SIG-M5 treated with dmso at 0.1 percent for 504 hours (cell line): Measurements from ENCODE around the gene SLC4A4.

Experiments used
- DNase-seq: peaks from one replicate; lab custom pipeline; 2025; ENCODE audit not compliant: unreplicated experiment; lab: John Stamatoyannopoulos, UW

SLC4A4 gene

GRCh38 chr4:71592793-71593192 is 254.0 kb downstream of the SLC4A4 start:
- no peak for DNase-seq

GRCh38 chr4:71593311-71593710 is 254.5 kb downstream of the SLC4A4 start:
- no peak for DNase-seq

GRCh38 chr4:71595576-71596108 is 256.8 kb downstream of the SLC4A4 start:
- DNase-seq: no peak

- no peak for DNase-seq
Observed at GRCh38 chr4:71599578-71599977, 260.8 kb downstream of the SLC4A4 start.

GRCh38 chr4:71602289-71602900 is 263.6 kb downstream of the SLC4A4 start:
- DNase-seq: no peak

- no peak for DNase-seq
Observed at GRCh38 chr4:71604785-71605184, 266.0 kb downstream of the SLC4A4 start.

GRCh38 chr4:71607109-71607508 is 268.3 kb downstream of the SLC4A4 start:
- DNase-seq: no peak

GRCh38 chr4:71607780-71608677 is 269.2 kb downstream of the SLC4A4 start:
- DNase-seq: peak; percentile 54

- DNase-seq: no peak
Observed at GRCh38 chr4:71608678-71609071, 269.9 kb downstream of the SLC4A4 start.

GRCh38 chr4:71609167-71609566 is 270.3 kb downstream of the SLC4A4 start:
- DNase-seq: no peak

GRCh38 chr4:71609651-71610050 is 270.8 kb downstream of the SLC4A4 start:
- DNase-seq: no peak

GRCh38 chr4:71614621-71615020 is 275.8 kb downstream of the SLC4A4 start:
- DNase-seq: no peak

- no peak for DNase-seq
Observed at GRCh38 chr4:71616168-71616811, 277.5 kb downstream of the SLC4A4 start.
